Measurements from ENCODE around the gene ICAM2. TPM values are rescaled to one million over a fixed set of nuclear protein-coding genes. Genes with fewer than 3 reads are reported as not detected.
A peak's percentile ranks its signal among the peaks of the same experiment; 100 is the strongest.

Gene ICAM2
- total RNA-seq, 1 donor from 2014 or later, result 85.6 TPM

GRCh38 chr17:64004903-64005733 lies 15.3 kb downstream of the ICAM2 start:
- no peak overlapping the region for H3K27ac Mint-ChIP-seq
- peaks cover 37% of the 10 kb centered on the region for H3K36me3 Mint-ChIP-seq (ENCODE audit: low read depth)
- no peaks in the 10 kb centered on the region for H3K9me3 Mint-ChIP-seq
- no peaks in the 10 kb centered on the region for H3K27me3 Mint-ChIP-seq (ENCODE audit: low read depth)
- no peak overlapping the region for H3K4me3 Mint-ChIP-seq (ENCODE audit: low read depth)
- no peak for DNase-seq (ENCODE audit: low spot score)
- intact Hi-C loops (cut with micrococcal nuclease), result no loop called here
- peaks cover 6% of the 10 kb centered on the region for H3K4me1 Mint-ChIP-seq (ENCODE audit: low read depth)

DNA sequence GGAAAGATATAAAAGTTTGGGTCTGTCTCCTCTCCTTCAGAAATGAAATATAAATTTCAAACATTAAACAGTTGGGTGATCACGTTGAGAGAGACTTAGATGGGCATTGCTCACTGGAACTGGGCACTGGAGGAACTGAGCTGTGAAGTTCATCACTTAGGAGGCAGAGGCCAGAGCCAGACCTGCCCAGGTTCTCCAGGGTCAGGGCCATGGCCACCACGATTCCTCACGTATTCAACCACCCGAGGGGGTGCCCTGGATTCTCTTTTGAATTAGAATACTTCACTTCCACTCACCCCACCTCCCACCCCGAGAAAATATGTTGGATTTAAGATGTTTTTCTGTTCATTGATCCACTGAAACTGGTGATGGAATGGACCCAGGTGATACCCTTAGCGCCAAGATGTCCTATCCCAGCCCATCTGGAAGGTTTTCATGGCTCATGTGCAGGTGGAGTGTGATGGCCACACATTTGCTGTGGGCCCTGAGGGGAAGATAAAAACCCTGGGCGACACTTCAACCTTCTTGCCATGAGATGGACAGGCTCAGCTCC lies 16.1 kb downstream of the ICAM2 start:
- no peaks in the 10 kb centered on the region for H3K9me3 Mint-ChIP-seq
- peaks cover 7% of the 10 kb centered on the region for H3K4me1 Mint-ChIP-seq (ENCODE audit: low read depth)
- DNase-seq (ENCODE audit: low spot score), result no peak
- H3K27ac Mint-ChIP-seq, result no peak overlapping the region
- peaks cover 32% of the 10 kb centered on the region for H3K36me3 Mint-ChIP-seq (ENCODE audit: low read depth)
- intact Hi-C loops (cut with micrococcal nuclease), result no loop called here
- no peaks in the 10 kb centered on the region for H3K27me3 Mint-ChIP-seq (ENCODE audit: low read depth)
- no peak overlapping the region for H3K4me3 Mint-ChIP-seq (ENCODE audit: low read depth)

DNA sequence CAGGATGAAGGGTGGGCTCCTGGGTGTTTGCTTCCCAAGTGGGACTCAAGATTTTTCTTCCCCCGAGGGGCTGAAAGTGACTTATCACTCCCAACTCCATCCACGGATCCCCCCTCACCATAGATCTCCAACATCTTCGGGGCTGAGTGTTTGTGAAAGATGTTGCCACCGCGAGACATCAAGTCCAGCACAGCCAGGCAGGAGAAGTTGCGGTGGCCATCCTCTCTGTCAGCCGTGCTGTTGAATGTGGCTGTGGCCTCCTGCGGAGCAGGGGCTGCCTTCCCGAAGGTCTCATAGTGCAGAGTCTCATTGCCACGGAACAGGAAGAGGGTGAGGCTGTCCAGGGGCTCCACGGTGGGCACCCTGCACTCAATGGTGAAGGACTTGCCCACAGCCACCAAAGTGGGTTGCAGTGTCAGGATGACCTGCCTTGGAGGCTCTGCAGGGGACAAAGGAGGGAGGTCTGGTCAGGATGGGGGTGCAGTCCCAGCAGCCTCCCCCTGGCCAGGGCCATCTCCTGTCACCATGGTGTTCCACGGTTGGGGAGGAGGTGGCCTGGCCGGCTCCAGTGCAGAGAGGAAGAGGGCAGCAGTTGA lies 16.8 kb downstream of the ICAM2 start:
- DNase-seq (ENCODE audit: low spot score), result no peak
- intact Hi-C loops (cut with micrococcal nuclease), result no loop called here
- Mint-ChIP-seq H3K36me3 (ENCODE audit: low read depth) (peaks cover 32% of the 10 kb centered on the region), H3K4me1 (ENCODE audit: low read depth) (peaks cover 13% of the 10 kb centered on the region), H3K27ac (no peak overlapping the region), H3K9me3 (no peaks in the 10 kb centered on the region), H3K4me3 (ENCODE audit: low read depth) (no peak overlapping the region), H3K27me3 (ENCODE audit: low read depth) (no peaks in the 10 kb centered on the region)

- Mint-ChIP-seq H3K4me3 (ENCODE audit: low read depth) (no peak overlapping the region), H3K27me3 (ENCODE audit: low read depth) (peaks cover under 1% of the 10 kb centered on the region), H3K9me3 (no peaks in the 10 kb centered on the region), H3K27ac (no peak overlapping the region), H3K4me1 (ENCODE audit: low read depth) (peaks cover 15% of the 10 kb centered on the region), H3K36me3 (ENCODE audit: low read depth) (peaks cover 30% of the 10 kb centered on the region)
- no peak for DNase-seq (ENCODE audit: low spot score)
- intact Hi-C loops (cut with micrococcal nuclease), result no loop called here
Observed at GRCh38 chr17:64002658-64003525, 17.5 kb downstream of the ICAM2 start.

GRCh38 chr17:64001763-64002529 lies 18.5 kb downstream of the ICAM2 start:
- intact Hi-C loops (cut with micrococcal nuclease), result no loop called here
- no peak overlapping the region for H3K4me3 Mint-ChIP-seq (ENCODE audit: low read depth)
- DNase-seq (ENCODE audit: low spot score), result no peak
- H3K27ac Mint-ChIP-seq, result no peak overlapping the region
- H3K36me3 Mint-ChIP-seq (ENCODE audit: low read depth), result peaks cover 28% of the 10 kb centered on the region
- peaks cover 8% of the 10 kb centered on the region for H3K27me3 Mint-ChIP-seq (ENCODE audit: low read depth)
- peaks cover 16% of the 10 kb centered on the region for H3K4me1 Mint-ChIP-seq (ENCODE audit: low read depth)
- no peaks in the 10 kb centered on the region for H3K9me3 Mint-ChIP-seq

DNA sequence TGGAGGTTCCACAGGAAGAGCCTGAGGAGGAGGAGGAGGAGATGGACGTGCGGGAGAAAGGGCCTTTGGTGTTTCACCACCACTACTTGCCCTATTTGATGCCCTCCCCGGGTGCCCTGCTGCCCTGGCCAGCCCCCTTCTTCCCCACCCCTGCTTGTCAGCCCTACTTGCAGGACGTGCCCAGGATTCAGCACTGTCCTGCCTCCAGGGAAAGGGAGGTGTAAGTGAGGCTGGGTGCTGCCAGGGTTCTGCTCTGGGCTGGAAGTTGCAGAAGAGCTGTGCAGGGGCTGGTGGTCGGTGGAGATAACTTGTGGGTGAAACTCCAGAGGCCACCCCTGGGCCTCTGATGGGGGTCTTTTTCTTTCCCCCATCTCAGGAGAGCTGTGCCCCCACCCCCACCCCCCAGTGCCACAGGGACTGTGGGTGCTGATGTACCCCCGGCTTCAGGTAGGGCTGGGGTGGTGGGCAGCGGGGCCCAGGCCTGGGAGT lies 19.3 kb downstream of the ICAM2 start:
- Mint-ChIP-seq H3K27ac (no peak overlapping the region), H3K27me3 (ENCODE audit: low read depth) (peaks cover 12% of the 10 kb centered on the region), H3K4me1 (ENCODE audit: low read depth) (peaks cover 16% of the 10 kb centered on the region), H3K9me3 (no peaks in the 10 kb centered on the region), H3K36me3 (ENCODE audit: low read depth) (peaks cover 28% of the 10 kb centered on the region), H3K4me3 (ENCODE audit: low read depth) (no peak overlapping the region)
- intact Hi-C loops (cut with micrococcal nuclease), result no loop called here
- DNase-seq (ENCODE audit: low spot score), result no peak

DNA sequence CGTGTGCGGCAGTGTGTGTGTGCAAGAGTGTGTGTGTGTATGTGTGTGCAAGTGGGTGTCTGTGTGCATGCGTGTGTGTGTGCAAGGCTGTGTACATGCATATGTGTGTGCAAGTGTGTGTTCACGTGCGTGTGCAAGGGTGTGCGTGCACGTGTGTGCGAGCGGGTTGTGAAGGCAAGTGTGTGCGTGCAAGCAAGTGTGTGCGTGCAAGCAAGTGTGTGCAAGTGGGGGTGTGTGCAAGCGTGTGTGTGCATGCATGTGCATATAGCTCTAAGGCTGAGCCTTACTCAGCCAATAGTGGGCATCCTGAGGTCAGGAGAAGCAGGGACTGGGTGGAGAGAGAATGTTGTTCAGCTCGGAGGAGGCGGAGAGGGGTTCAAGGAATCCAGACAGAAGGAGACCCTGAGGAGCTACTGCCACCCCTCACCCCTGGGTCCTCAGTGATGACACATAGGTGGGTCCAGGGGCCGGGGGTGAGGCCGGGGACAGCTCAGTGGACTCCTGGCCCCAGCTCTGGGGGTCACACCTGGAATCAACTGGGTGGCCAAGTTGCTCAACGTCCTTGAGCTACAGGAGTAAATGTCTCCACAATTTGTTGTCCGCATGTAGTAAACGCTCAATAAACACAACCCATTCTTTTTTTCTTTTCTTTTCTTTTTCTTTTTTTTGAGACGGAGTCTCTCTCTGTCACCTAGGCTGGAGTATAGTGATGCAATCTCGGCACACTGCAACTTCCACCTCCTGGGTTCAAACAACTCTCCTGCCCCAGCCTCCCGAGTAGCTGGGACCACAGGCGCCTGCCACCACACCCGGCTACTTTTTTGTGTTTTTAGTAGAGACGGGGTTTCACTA lies 20.5 kb downstream of the ICAM2 start:
- no peak overlapping the region for H3K27ac Mint-ChIP-seq
- peaks cover 18% of the 10 kb centered on the region for H3K27me3 Mint-ChIP-seq (ENCODE audit: low read depth)
- peaks cover 20% of the 10 kb centered on the region for H3K4me1 Mint-ChIP-seq (ENCODE audit: low read depth)
- H3K9me3 Mint-ChIP-seq, result no peaks in the 10 kb centered on the region
- peaks cover 19% of the 10 kb centered on the region for H3K36me3 Mint-ChIP-seq (ENCODE audit: low read depth)
- no peak for DNase-seq (ENCODE audit: low spot score)
- H3K4me3 Mint-ChIP-seq (ENCODE audit: low read depth), result peak overlapping the region; percentile 22
- intact Hi-C loops (cut with micrococcal nuclease), result loop anchor here (2.0 to 10.0 kb wide), 2 partner anchors 17 to 155 kb away; partner anchors contain the start of gene SMARCD2

GRCh38 chr17:63998721-63999679 lies 21.4 kb downstream of the ICAM2 start:
- Mint-ChIP-seq H3K9me3 (no peaks in the 10 kb centered on the region), H3K36me3 (ENCODE audit: low read depth) (peaks cover 10% of the 10 kb centered on the region), H3K27me3 (ENCODE audit: low read depth) (peaks cover 19% of the 10 kb centered on the region), H3K4me1 (ENCODE audit: low read depth) (peaks cover 21% of the 10 kb centered on the region), H3K4me3 (ENCODE audit: low read depth) (peak overlapping the region; percentile 83), H3K27ac (no peak overlapping the region)
- intact Hi-C loops (cut with micrococcal nuclease), result loop anchor here (2.0 to 10.0 kb wide), 2 partner anchors 18 to 154 kb away; partner anchors contain the start of gene SMARCD2
- DNase-seq (ENCODE audit: low spot score), result no peak

- Mint-ChIP-seq H3K4me1 (ENCODE audit: low read depth) (peaks cover 27% of the 10 kb centered on the region), H3K36me3 (ENCODE audit: low read depth) (peaks cover 3% of the 10 kb centered on the region), H3K4me3 (ENCODE audit: low read depth) (peak within 1 kb of the TSS; percentile 85), H3K9me3 (no peaks in the 10 kb centered on the region), H3K27me3 (ENCODE audit: low read depth) (peaks cover 23% of the 10 kb centered on the region), H3K27ac (no peak within 1 kb of the TSS)
- DNase-seq (ENCODE audit: low spot score), result peak; percentile 68
- intact Hi-C loops (cut with micrococcal nuclease), result loop anchor here (2.0 to 10.0 kb wide), 2 partner anchors 19 to 153 kb away; partner anchors contain the start of gene SMARCD2
Observed at GRCh38 chr17:63998050-63998720, 22.2 kb downstream of the ICAM2 start, which contains the start of gene PRR29. Gene PRR29, plus strand, starts transcription at chr17:63998351. Its CDS starts 14 bp downstream, at chr17:63998365.
